ENCODE results near the gene NUMA1.

Gene NUMA1

DNA sequence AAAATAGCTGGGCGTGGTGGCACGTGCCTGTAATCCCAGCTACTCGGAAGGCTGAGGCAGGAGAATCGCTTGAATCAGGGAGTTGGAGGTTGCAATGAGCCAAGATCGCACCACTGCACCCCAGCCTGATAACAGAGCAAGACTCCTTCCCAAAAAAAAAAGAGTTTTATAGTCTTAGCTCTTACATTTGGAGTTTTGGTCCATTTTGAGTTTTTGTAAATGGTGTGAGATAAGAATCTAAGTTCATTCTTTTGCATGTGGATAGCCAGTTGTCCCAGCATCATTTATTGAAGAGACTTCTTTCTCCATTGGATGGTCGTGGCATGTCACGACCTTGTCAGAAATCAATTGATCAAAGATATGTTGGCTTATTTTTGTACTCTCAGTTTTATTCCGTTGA, 116.9 kb downstream of the NUMA1 start:
- no peak for DNase-seq (ENCODE audit: low read depth)

DNA sequence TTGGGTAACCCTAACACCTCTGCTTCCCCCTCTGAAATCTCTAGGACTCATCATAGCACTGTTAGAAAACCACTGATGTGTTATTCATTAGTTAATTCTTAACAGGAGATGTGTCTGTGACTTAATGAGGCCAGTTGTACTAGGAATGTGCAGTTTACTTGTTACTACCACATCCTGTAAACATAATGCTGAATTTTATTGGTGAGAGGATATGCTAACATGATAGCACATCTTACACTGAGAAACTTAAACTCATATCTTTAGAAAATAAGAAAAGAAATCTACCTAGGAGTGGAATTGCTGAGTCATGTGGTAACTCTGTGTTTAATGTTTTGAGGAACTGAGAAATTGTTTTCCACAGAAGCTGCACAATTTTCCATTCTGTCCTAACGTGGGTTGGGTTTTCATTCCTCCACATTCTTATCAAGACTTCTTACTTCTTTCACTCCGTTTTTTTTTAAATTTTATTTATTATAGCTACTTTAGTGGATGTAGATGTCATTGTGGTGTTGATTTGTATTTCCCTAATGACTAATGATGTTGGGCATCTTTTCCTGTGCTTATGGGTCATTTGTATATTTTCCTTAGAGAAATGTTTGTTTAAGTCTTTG, 117.8 kb downstream of the NUMA1 start:
- DNase-seq (ENCODE audit: low read depth) = peak; percentile 18

DNA sequence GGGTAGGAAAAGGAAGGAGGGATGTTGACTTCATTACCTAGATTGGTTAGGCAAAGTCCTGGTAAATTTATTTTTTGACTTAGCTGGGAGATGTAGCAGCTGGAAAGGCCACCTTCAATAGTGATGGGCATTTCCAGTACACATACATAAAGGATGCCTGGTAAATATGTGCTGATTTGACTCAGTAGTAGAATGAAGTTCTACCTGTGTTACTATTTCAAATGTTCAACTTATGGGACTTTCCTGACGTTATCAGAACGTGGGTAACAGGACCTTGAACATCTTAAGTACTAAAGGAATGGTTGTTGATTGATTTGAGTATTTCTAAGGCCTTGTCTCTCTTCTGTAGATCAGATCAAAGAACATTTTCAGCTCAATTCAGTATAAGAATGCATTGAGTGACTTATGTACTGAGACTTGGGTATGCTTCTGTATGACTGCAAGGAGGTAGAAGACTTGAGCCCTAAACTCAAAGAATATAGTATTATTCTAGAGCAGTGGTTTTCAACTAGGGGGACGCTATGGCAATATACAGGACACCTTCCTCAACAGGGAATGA, 124.4 kb downstream of the NUMA1 start:
- no peak for DNase-seq (ENCODE audit: low read depth)

All from stromal cell of bone marrow (primary cell).